ENCODE results near the gene TPSG1.

GRCh38 chr16:1196494-1196893 lies 28.6 kb downstream of the TPSG1 start:
- TF ChIP-seq EZH2 (optimal IDR thresholded peaks at IDR 0.05; ENCODE audit: low read depth, low read length) (no peak), CTCF (IDR thresholded peaks at IDR 0.05; ENCODE audit: low read length) (no peak)
